Endodermal cell (in vitro differentiated cells): ENCODE results near the gene DNASE1L1. TPM values are rescaled to one million over a fixed set of nuclear protein-coding genes. Genes with fewer than 3 reads are reported as not detected.

Source experiments
- DNase-seq: peaks from one replicate; pipeline ENCODE4 v3.0.0-alpha.2; 2017
- H3K27ac ChIP-seq: 2 replicates; pipeline ENCODE4 v1.5.1; 2013; ENCODE audit warnings: mild to moderate bottlenecking, low read depth, low read length, moderate library complexity
- H3K27me3 ChIP-seq: 2 replicates; pipeline ENCODE4 v1.6.1; 2013; ENCODE audit warnings: mild to moderate bottlenecking, low read length, moderate library complexity; ENCODE audit not compliant: insufficient read depth, control insufficient read depth, poor library complexity, severe bottlenecking
- H3K36me3 ChIP-seq: 2 replicates; pipeline ENCODE4 v1.7.0; 2013; ENCODE audit warnings: mild to moderate bottlenecking, low read length, moderate library complexity; ENCODE audit not compliant: control insufficient read depth, insufficient read depth
- H3K4me1 ChIP-seq: one replicate; pipeline ENCODE4 v1.7.0; 2013; ENCODE audit warnings: low read length; ENCODE audit not compliant: control insufficient read depth, insufficient read depth
- H3K4me3 ChIP-seq: 2 replicates; pipeline ENCODE4 v1.5.1; 2013; ENCODE audit warnings: mild to moderate bottlenecking, low read length, moderate library complexity
- H3K9ac ChIP-seq: 2 replicates; pipeline ENCODE4 v1.6.1; 2013; ENCODE audit warnings: mild to moderate bottlenecking, low read length, moderate library complexity; ENCODE audit not compliant: poor library complexity, severe bottlenecking; ENCODE audit errors: extremely low read depth
- H3K9me3 ChIP-seq: 2 replicates; pipeline ENCODE4 v1.6.1; 2013; ENCODE audit warnings: mild to moderate bottlenecking, low read length, moderate library complexity; ENCODE audit not compliant: control insufficient read depth
- H3K27ac Mint-ChIP-seq: 2 replicates; pipeline ENCODE4 v1.8.0; 2020; ENCODE audit warnings: mixed read lengths
- H3K27me3 Mint-ChIP-seq: 2 replicates; pipeline ENCODE4 v1.8.0; 2021; ENCODE audit warnings: mild to moderate bottlenecking, mixed read lengths; ENCODE audit not compliant: insufficient read depth
- H3K36me3 Mint-ChIP-seq: 2 replicates; pipeline ENCODE4 v1.8.0; 2020; ENCODE audit warnings: low read depth, mixed read lengths
- H3K4me1 Mint-ChIP-seq: 2 replicates; pipeline ENCODE4 v1.8.0; 2020; ENCODE audit warnings: mixed read lengths
- H3K4me3 Mint-ChIP-seq: 2 replicates; pipeline ENCODE4 v1.8.0; 2020; ENCODE audit warnings: mild to moderate bottlenecking, moderate library complexity, mixed read lengths
- H3K9me3 Mint-ChIP-seq: 2 replicates; pipeline ENCODE4 v1.8.0; 2020; ENCODE audit warnings: mild to moderate bottlenecking, mixed read lengths
- WGBS, 2 experiments: methylation state at CpG; one replicate each; pipeline versions ENCODE4 v1.1.5 to v1.1.7; 2013; ENCODE audit warnings: missing lambda C conversion rate in 2 of 2, mixed read lengths in 1 of 2; ENCODE audit not compliant: insufficient coverage in 1 of 2, insufficient read length in 1 of 2; 5-methylcytosine and 5-hydroxymethylcytosine counted together
- total RNA-seq, 2 donors: library from RNA; stranded (reverse); fragmentation: NEBNext Ultra II Directional in 1 of 2; extraction: Animal tissue kit (Norgen Biotek cat#: 25700) in 1 of 2; gene quantifications; 2 replicates in 1 of 2; 3 replicates in 1 of 2; pipeline ENCODE4 v1.2.1, GENCODE V29; 2021
- TF ChIP-seq, protein P1 (sequence below): fragments of 200-600 bp; sonication (generic); conservative IDR thresholded peaks from 2 replicates; pipeline ENCODE4 v1.5.0; 2021; ENCODE audit warnings: antibody characterized with exemption, mild to moderate bottlenecking

DNASE1L1 gene
- total RNA-seq, 2 donors from 2014 or later = 13.8 to 17.0 TPM

DNA sequence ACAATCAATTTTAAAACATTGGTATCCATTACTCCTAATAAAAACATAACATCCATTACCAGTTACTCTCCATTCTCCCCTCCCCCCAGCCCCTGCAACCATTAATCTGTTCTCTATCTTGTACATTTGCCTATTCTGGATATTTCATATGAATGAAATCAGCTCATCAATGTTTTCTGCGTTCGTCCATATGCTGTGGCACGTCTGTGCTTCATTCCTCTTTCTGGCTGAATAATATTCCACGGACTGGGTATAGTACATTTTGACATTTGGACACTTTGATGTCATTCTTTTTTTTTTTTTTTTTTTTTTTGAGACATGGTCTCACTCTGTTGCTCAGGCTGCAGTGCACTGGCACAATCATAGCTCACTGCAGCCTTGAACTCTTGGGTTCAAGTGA is 5.2 kb downstream of the DNASE1L1 start:
- TF ChIP-seq, protein P1, sequence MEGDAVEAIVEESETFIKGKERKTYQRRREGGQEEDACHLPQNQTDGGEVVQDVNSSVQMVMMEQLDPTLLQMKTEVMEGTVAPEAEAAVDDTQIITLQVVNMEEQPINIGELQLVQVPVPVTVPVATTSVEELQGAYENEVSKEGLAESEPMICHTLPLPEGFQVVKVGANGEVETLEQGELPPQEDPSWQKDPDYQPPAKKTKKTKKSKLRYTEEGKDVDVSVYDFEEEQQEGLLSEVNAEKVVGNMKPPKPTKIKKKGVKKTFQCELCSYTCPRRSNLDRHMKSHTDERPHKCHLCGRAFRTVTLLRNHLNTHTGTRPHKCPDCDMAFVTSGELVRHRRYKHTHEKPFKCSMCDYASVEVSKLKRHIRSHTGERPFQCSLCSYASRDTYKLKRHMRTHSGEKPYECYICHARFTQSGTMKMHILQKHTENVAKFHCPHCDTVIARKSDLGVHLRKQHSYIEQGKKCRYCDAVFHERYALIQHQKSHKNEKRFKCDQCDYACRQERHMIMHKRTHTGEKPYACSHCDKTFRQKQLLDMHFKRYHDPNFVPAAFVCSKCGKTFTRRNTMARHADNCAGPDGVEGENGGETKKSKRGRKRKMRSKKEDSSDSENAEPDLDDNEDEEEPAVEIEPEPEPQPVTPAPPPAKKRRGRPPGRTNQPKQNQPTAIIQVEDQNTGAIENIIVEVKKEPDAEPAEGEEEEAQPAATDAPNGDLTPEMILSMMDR = no peak
- DNase-seq = no peak
- Histone ChIP-seq H3K9ac (no peak overlapping the region), H3K27ac (no peak overlapping the region), H3K4me3 (no peak overlapping the region), H3K27me3 (no peaks in the 10 kb centered on the region), H3K36me3 (peaks cover 20% of the 10 kb centered on the region), H3K9me3 (no peaks in the 10 kb centered on the region), H3K4me1 (no peaks in the 10 kb centered on the region)
- Mint-ChIP-seq H3K36me3 (peaks cover 21% of the 10 kb centered on the region), H3K27me3 (peaks cover 1% of the 10 kb centered on the region), H3K27ac (no peak overlapping the region), H3K4me1 (peaks cover 5% of the 10 kb centered on the region), H3K4me3 (no peak overlapping the region), H3K9me3 (peaks cover 71% of the 10 kb centered on the region)
- 100% methylated on average over 4 of the region's 4 CpGs; no CpG with 5 or more reads in 1 of the 2 experiments for WGBS, 2 experiments

DNA sequence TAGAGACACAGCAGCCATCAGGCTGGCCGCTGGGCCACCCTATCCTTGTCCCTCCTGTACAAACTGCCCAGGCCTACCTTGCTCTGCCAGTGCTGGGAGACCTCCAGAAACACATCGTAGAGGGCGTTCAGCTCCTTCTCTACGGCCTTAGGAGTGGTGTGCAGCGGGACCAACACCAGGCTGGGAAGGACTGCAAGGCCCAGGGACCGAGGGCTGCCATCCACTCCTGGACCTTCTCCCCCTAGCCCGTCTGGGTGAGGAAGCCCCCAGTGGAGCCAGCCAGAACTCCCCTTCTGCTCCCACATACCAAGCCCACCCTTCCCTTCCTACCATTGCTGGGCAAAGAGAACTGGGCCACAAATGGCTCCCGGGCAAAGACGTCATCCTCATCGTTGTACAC is 5.9 kb downstream of the DNASE1L1 start:
- Mint-ChIP-seq H3K4me3 (no peak overlapping the region), H3K9me3 (peaks cover 70% of the 10 kb centered on the region)

DNA sequence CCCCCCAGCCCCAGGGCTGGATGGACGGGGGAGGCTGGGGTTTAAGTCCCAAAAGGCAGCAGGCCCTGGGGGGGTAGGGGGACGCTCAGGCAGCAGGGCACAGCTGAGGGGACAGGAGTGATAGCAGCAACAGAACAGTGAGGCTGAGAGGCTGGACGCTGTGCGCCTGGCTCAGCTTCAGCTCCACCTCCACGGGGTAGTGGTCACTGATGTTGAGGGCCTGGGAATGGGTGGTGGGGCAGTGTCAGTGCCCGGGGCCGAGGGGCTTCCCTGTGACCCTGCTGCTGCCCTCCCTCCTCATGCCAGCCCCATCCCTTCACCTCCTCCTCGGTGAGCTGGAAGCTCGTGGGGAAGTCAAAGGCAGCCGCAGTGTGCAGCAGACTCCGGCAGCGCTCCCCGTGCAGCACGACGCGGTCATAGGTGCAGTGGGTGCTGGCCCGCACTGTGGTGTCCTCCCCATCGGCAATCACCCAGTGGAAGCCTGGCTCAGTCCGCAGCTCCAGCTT is 6.4 kb downstream of the DNASE1L1 start:
- Mint-ChIP-seq H3K4me1 (peaks cover 5% of the 10 kb centered on the region), H3K4me3 (no peak overlapping the region), H3K27ac (peak overlapping the region; percentile 56), H3K27me3 (no peaks in the 10 kb centered on the region), H3K9me3 (peaks cover 74% of the 10 kb centered on the region), H3K36me3 (peaks cover 24% of the 10 kb centered on the region)
- Histone ChIP-seq H3K4me1 (no peaks in the 10 kb centered on the region), H3K4me3 (no peak overlapping the region), H3K36me3 (peaks cover 22% of the 10 kb centered on the region), H3K27ac (no peak overlapping the region), H3K27me3 (no peaks in the 10 kb centered on the region), H3K9ac (no peak overlapping the region), H3K9me3 (no peaks in the 10 kb centered on the region)
- DNase-seq = peak; percentile 53
- TF ChIP-seq, protein P1 = no peak
- WGBS, 2 experiments = 90% methylated on average over 17 of the region's 19 CpGs; no CpG with 5 or more reads in 1 of the 2 experiments

More for the DNA sequence above, 5.9 kb downstream of the DNASE1L1 start:
- Mint-ChIP-seq H3K4me1 (peaks cover 5% of the 10 kb centered on the region), H3K36me3 (peaks cover 24% of the 10 kb centered on the region), H3K27me3 (no peaks in the 10 kb centered on the region), H3K27ac (peak overlapping the region; percentile 52)
- 97% methylated on average over 10 of the region's 10 CpGs; no CpG with 5 or more reads in 1 of the 2 experiments for WGBS, 2 experiments
- Histone ChIP-seq H3K36me3 (peaks cover 22% of the 10 kb centered on the region), H3K4me3 (no peak overlapping the region), H3K27ac (no peak overlapping the region), H3K9me3 (no peaks in the 10 kb centered on the region), H3K4me1 (no peaks in the 10 kb centered on the region), H3K9ac (no peak overlapping the region), H3K27me3 (no peaks in the 10 kb centered on the region)
- DNase-seq = peak; percentile 39
- TF ChIP-seq, protein P1 = no peak
